ENCODE results near the gene CTXN1. TPM values are rescaled to one million over a fixed set of nuclear protein-coding genes. Genes with fewer than 3 reads are reported as not detected.

CTXN1 gene
- total RNA-seq, 1 experiment from 2014 or later: 71.7 TPM

DNA sequence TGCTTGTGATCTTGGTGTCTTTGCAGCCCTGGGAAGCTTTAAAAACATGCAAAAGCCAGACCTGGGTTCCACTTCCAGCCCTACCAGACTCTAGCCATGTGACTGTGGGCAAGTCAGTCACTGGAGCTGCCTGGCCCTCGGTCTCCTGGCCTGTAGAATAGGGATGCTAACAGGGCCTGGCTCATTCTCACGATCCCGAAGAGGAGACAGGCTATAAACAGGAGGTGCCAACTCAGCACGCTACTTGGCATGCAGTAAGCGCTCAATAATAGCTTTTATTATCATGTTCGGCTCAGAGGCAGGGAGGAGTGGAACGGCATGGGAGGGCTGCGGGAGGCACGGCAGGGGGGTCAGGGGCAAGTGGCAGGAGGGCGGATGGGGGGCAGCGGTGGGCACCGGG, 1.7 kb downstream of the CTXN1 start:
- BruUV-seq (replicated peaks): no TSS peak
- Histone ChIP-seq H3K27me3 (replicated peaks; ENCODE audit: insufficient read depth, low read depth, low read length, poor library complexity) (no peaks in the 10 kb centered on the region), H3K27ac (ENCODE audit: low read depth, low read length, poor library complexity, severe bottlenecking) (peak overlapping the region; percentile 49), H3K4me1 (ENCODE audit: insufficient read depth, low read length, poor library complexity, severe bottlenecking) (peaks cover 52% of the 10 kb centered on the region), H3K36me3 (ENCODE audit: insufficient read depth, low read length, poor library complexity, severe bottlenecking) (peaks cover 15% of the 10 kb centered on the region), H3K4me3 (ENCODE audit: low read depth, low read length, poor library complexity, severe bottlenecking) (peak overlapping the region; percentile 57), H3K9me3 (ENCODE audit: low read depth, low read length, poor library complexity, severe bottlenecking) (no peaks in the 10 kb centered on the region)
- ChIA-PET CTCF (no interaction called here), POLR2A (ENCODE audit: low non-redundant PET) (interaction anchor here (0.7 kb wide), 1 partner anchor 808 kb away, joined by 6 read pairs; no protein-coding TSS in a partner anchor)
- peak; percentile 55 for DNase-seq (ENCODE audit: low spot score)
- intact Hi-C loops (cut with micrococcal nuclease; ENCODE audit: unreplicated experiment): loop anchor here (5.0 kb wide), 1 partner anchor 52 kb away; the partner anchor contains the start of gene PRR36
- TF ChIP-seq, protein P1, sequence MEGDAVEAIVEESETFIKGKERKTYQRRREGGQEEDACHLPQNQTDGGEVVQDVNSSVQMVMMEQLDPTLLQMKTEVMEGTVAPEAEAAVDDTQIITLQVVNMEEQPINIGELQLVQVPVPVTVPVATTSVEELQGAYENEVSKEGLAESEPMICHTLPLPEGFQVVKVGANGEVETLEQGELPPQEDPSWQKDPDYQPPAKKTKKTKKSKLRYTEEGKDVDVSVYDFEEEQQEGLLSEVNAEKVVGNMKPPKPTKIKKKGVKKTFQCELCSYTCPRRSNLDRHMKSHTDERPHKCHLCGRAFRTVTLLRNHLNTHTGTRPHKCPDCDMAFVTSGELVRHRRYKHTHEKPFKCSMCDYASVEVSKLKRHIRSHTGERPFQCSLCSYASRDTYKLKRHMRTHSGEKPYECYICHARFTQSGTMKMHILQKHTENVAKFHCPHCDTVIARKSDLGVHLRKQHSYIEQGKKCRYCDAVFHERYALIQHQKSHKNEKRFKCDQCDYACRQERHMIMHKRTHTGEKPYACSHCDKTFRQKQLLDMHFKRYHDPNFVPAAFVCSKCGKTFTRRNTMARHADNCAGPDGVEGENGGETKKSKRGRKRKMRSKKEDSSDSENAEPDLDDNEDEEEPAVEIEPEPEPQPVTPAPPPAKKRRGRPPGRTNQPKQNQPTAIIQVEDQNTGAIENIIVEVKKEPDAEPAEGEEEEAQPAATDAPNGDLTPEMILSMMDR (conservative IDR thresholded peaks at IDR 0.05; ENCODE audit: low read depth, low read length): no peak
- no peak for TF ChIP-seq EZH2 (IDR thresholded peaks at IDR 0.05; ENCODE audit: borderline replicate concordance, low read depth, low read length, poor library complexity, severe bottlenecking)

DNA sequence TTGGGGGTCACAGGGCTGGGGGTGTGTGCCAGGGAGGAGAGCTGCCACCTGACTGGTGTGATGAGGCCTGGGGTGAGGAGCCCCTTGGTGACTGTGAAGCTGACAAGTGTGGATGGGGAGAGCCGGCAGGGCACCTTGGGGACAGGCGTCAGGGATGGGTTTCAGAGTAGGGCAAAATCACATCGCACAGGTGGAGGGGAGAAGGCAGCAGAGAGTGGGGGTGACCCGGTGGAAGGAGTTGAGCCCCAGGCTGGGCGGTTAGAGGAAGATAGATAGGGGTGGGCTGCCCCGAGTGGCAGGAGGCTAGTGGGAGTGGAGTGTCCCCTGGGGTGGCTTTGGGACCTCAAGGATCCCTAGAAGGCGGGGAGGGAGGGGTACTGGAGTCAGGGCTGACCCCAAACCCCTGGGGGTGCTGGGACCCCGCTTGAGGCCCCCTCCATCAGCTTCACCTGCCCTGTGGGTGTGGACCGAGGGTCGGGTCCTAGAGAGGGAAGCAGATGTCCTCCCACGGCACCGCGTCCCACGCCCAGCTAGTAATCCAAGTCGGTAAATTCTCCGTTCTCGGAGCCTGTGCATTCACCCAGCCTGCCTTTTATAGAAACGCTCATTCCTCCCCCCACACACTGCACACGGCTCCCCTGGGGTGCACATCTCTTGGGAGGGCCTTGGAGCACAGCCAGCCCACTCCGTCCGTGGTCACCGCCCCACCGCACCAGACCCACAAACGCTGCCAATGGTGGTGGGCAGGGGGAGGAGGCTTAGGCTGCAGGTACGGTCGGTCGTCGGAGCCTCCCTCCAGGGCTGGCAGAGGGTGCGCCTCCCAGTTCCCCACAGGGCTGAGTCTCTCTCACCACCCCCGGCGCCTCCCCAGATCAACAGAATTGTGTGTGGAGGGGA, 2.4 kb downstream of the CTXN1 start:
- DNase-seq (ENCODE audit: low spot score): no peak
- intact Hi-C loops (cut with micrococcal nuclease; ENCODE audit: unreplicated experiment): loop anchor here (5.0 kb wide), 1 partner anchor 51 kb away; the partner anchor contains the start of gene PRR36
- ChIA-PET POLR2A (ENCODE audit: low non-redundant PET) (interaction anchor here (0.7 kb wide), 1 partner anchor 807 kb away, joined by 6 read pairs; no protein-coding TSS in a partner anchor), CTCF (no interaction called here)
- H3K27me3 ChIP-seq (replicated peaks; ENCODE audit: insufficient read depth, low read depth, low read length, poor library complexity): no peaks in the 10 kb centered on the region
- H3K4me3 ChIP-seq (ENCODE audit: low read depth, low read length, poor library complexity, severe bottlenecking): no peak overlapping the region
- H3K36me3 ChIP-seq (ENCODE audit: insufficient read depth, low read length, poor library complexity, severe bottlenecking): peaks cover 15% of the 10 kb centered on the region
- TF ChIP-seq EZH2 (IDR thresholded peaks at IDR 0.05; ENCODE audit: borderline replicate concordance, low read depth, low read length, poor library complexity, severe bottlenecking): no peak
- TF ChIP-seq, protein P1 (conservative IDR thresholded peaks at IDR 0.05; ENCODE audit: low read depth, low read length): no peak
- no TSS peak for BruUV-seq (replicated peaks)
- H3K4me1 ChIP-seq (ENCODE audit: insufficient read depth, low read length, poor library complexity, severe bottlenecking): peaks cover 45% of the 10 kb centered on the region
- H3K27ac ChIP-seq (ENCODE audit: low read depth, low read length, poor library complexity, severe bottlenecking): peak overlapping the region; percentile 49
- no peaks in the 10 kb centered on the region for H3K9me3 ChIP-seq (ENCODE audit: low read depth, low read length, poor library complexity, severe bottlenecking)

DNA sequence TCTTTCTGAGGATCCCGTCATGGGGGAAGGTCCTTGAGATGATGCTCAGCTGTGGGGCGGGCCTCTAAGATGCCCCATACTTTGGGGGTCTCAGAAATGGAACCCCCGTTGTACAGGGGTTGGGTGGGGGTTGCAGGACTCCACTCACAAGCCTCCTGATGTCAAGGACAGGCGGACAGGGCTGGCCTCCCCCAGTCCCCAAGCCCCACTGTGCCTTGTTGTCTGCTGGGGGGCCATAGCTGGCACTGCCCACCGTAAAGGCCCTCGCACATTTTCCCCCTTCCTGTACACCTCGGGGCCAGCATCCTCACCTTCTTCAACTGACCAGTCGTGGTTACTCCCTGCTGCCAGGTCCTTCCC, 3.1 kb downstream of the CTXN1 start:
- peaks cover 15% of the 10 kb centered on the region for H3K36me3 ChIP-seq (ENCODE audit: insufficient read depth, low read length, poor library complexity, severe bottlenecking)
- ChIA-PET POLR2A (ENCODE audit: low non-redundant PET) (no interaction called here), CTCF (no interaction called here)
- no peaks in the 10 kb centered on the region for H3K27me3 ChIP-seq (replicated peaks; ENCODE audit: insufficient read depth, low read depth, low read length, poor library complexity)
- no peak for DNase-seq (ENCODE audit: low spot score)
- no peak overlapping the region for H3K4me3 ChIP-seq (ENCODE audit: low read depth, low read length, poor library complexity, severe bottlenecking)
- TF ChIP-seq EZH2 (IDR thresholded peaks at IDR 0.05; ENCODE audit: borderline replicate concordance, low read depth, low read length, poor library complexity, severe bottlenecking): no peak
- TF ChIP-seq, protein P1 (conservative IDR thresholded peaks at IDR 0.05; ENCODE audit: low read depth, low read length): no peak
- BruUV-seq (replicated peaks): no TSS peak
- no peak overlapping the region for H3K27ac ChIP-seq (ENCODE audit: low read depth, low read length, poor library complexity, severe bottlenecking)
- intact Hi-C loops (cut with micrococcal nuclease; ENCODE audit: unreplicated experiment): loop anchor here (5.0 kb wide), 1 partner anchor 51 kb away; the partner anchor contains the start of gene PRR36
- no peaks in the 10 kb centered on the region for H3K9me3 ChIP-seq (ENCODE audit: low read depth, low read length, poor library complexity, severe bottlenecking)
- H3K4me1 ChIP-seq (ENCODE audit: insufficient read depth, low read length, poor library complexity, severe bottlenecking): peaks cover 41% of the 10 kb centered on the region
